Uterus (tissue), 4 donors: Measurements from ENCODE around the gene GRAMD1A. TPM values are rescaled to one million over a fixed set of nuclear protein-coding genes. Genes with fewer than 3 reads are reported as not detected.
"Not testable (repeated sequence)": the region's sequence is repeated elsewhere in the genome, so short reads cannot be mapped to it uniquely, and the experiment has no call there.

Experiments used
- DNase-seq, 2 donors: peaks; one replicate each; pipeline ENCODE4 v3.0.0-alpha.2; 2019 to 2020
- H3K27ac ChIP-seq, 2 donors: fragments of 200-600 bp; sonication (generic); 1 replicate in 1 of 2; 2 replicates in 1 of 2; pipeline ENCODE4 v1.5.1; 2016 to 2018
- H3K27me3 ChIP-seq, 2 donors: fragments of 200-600 bp; sonication (generic); one replicate each; pipeline ENCODE4 v1.5.1; 2018 to 2019; ENCODE audit warnings: control low read depth in 1 of 2
- H3K36me3 ChIP-seq, 2 donors: fragments of 200-600 bp; sonication (generic); one replicate each; pipeline ENCODE4 v1.5.1; 2019; ENCODE audit warnings: control low read depth in 1 of 2
- H3K4me1 ChIP-seq, 2 donors: fragments of 200-600 bp; sonication (generic); one replicate each; pipeline ENCODE4 v1.5.1; 2018 to 2019; ENCODE audit warnings: control low read depth in 1 of 2
- H3K4me3 ChIP-seq, 2 donors: fragments of 200-600 bp; sonication (generic); 1 replicate in 1 of 2; 2 replicates in 1 of 2; pipeline ENCODE4 v1.5.1; 2018 to 2019; ENCODE audit warnings: mild to moderate bottlenecking in 1 of 2
- H3K9me3 ChIP-seq, 2 donors: fragments of 200-600 bp; sonication (generic); one replicate each; pipeline ENCODE4 v1.5.1; 2019; ENCODE audit warnings: control low read depth in 1 of 2
- CTCF ChIP-seq, 4 experiments: fragments of 200-600 bp in 2 of 4; fragments of 450-650 bp in 2 of 4; sonication (generic) in 2 of 4; IDR thresholded peaks; one replicate each; pipeline ENCODE4 v1.5.1; 2016 to 2019; ENCODE audit warnings: antibody characterized with exemption in 4 of 4, mild to moderate bottlenecking in 2 of 4, moderate library complexity in 1 of 4
- POLR2A ChIP-seq, 2 donors: fragments of 450-650 bp; IDR thresholded peaks; one replicate each; pipeline ENCODE4 v1.6.1; 2016; ENCODE audit warnings: antibody characterized with exemption in 2 of 2, mild to moderate bottlenecking in 1 of 2, moderate library complexity in 1 of 2
- intact Hi-C: fragments of 100-400 bp; cut with DNase I; formaldehyde crosslinking; loops from one replicate; pipeline ENCODE4 v1.15.1; 2023; ENCODE audit warnings: low total_unique reads
- total RNA-seq, 4 donors: library from RNA; depleted of rRNA in 3 of 4; stranded (reverse); fragments of >200 nt in 3 of 4; gene quantifications; one replicate each; pipeline versions ENCODE4 v1.1.0 to v1.2.4, GENCODE V29; 2014 to 2023
- donor health status: DM: yes; HTN: yes; CAD: no.

The GRAMD1A gene
- total RNA-seq, 4 donors from 2014 or later: 40.0 to 89.8 (median 52.2) TPM

- no peaks in the 10 kb centered on the region for H3K36me3 ChIP-seq
- intact Hi-C loops: no loop called here
- no peak overlapping the region for H3K27ac ChIP-seq
- H3K4me3 ChIP-seq: no peak overlapping the region
- H3K9me3 ChIP-seq: no peaks in the 10 kb centered on the region
- no peak for DNase-seq
- TF ChIP-seq CTCF (IDR thresholded peaks at IDR 0.05): no peak
- no peak for TF ChIP-seq POLR2A (IDR thresholded peaks at IDR 0.05)
- H3K4me1 ChIP-seq: peaks cover 0 to 5% of the 10 kb centered on the region in 2 donors
- H3K27me3 ChIP-seq: no peaks in the 10 kb centered on the region
These were observed 26.9 kb downstream of the GRAMD1A start for GRCh38 chr19:35027009-35027408.

- H3K9me3 ChIP-seq: no peaks in the 10 kb centered on the region
- H3K27ac ChIP-seq: no peak overlapping the region
- intact Hi-C loops: no loop called here
- no peaks in the 10 kb centered on the region for H3K36me3 ChIP-seq
- H3K27me3 ChIP-seq: no peaks in the 10 kb centered on the region
- DNase-seq: no peak
- TF ChIP-seq POLR2A (IDR thresholded peaks at IDR 0.05) (no peak), CTCF (IDR thresholded peaks at IDR 0.05) (no peak)
- no peak overlapping the region for H3K4me3 ChIP-seq
- peaks cover 0 to 5% of the 10 kb centered on the region in 2 donors for H3K4me1 ChIP-seq
These were observed 27.9 kb downstream of the GRAMD1A start for GRCh38 chr19:35027851-35028599.

GRCh38 chr19:35028600-35028885, 28.4 kb downstream of the GRAMD1A start:
- H3K4me3 ChIP-seq, H3K27ac ChIP-seq, intact Hi-C loops, H3K4me1 ChIP-seq, H3K27me3 ChIP-seq, H3K36me3 ChIP-seq, H3K9me3 ChIP-seq, DNase-seq: not testable (repeated sequence)

GRCh38 chr19:35029275-35029736, 29.2 kb downstream of the GRAMD1A start:
- intact Hi-C loops, H3K27ac ChIP-seq, H3K4me3 ChIP-seq, H3K36me3 ChIP-seq, H3K9me3 ChIP-seq, DNase-seq, H3K4me1 ChIP-seq, H3K27me3 ChIP-seq: not testable (repeated sequence)

GRCh38 chr19:35029737-35030256, 29.7 kb downstream of the GRAMD1A start:
- no peaks in the 10 kb centered on the region for H3K9me3 ChIP-seq
- H3K27ac ChIP-seq: peak overlapping the region in 1 of 2 donors; percentile 13
- DNase-seq: no peak
- peak overlapping the region; percentile 40 to 58 for H3K4me3 ChIP-seq
- H3K27me3 ChIP-seq: no peaks in the 10 kb centered on the region
- H3K4me1 ChIP-seq: peaks cover 0 to 5% of the 10 kb centered on the region in 2 donors
- TF ChIP-seq POLR2A (IDR thresholded peaks at IDR 0.05) (no peak), CTCF (IDR thresholded peaks at IDR 0.05) (no peak)
- H3K36me3 ChIP-seq: no peaks in the 10 kb centered on the region
- intact Hi-C loops: no loop called here

GRCh38 chr19:35030257-35031071, 30.3 kb downstream of the GRAMD1A start, which contains the start of gene SCN1B:
TSS of gene SCN1B (plus strand) at chr19:35030470. CDS start at chr19:35030821, 351 bp downstream.
- Histone ChIP-seq H3K27ac (peak within 1 kb of the TSS; percentile 22 to 63), H3K9me3 (no peaks in the 10 kb centered on the region), H3K4me3 (peak within 1 kb of the TSS; percentile 40 to 58), H3K4me1 (peaks cover 0 to 5% of the 10 kb centered on the region in 2 donors), H3K36me3 (no peaks in the 10 kb centered on the region), H3K27me3 (no peaks in the 10 kb centered on the region)
- DNase-seq: peak; percentile 63 to 70
- intact Hi-C loops: no loop called here
- peak in 1 of 2 donors; percentile 6 for TF ChIP-seq POLR2A (IDR thresholded peaks at IDR 0.05)
- peak in 1 of 4 experiments; percentile 15 for TF ChIP-seq CTCF (IDR thresholded peaks at IDR 0.05)
